Parathyroid adenoma (tissue), 2 donors: Measurements from ENCODE around the gene PLCD1.

ENCODE experiments used
- H2AFZ ChIP-seq: fragments of 300-600 bp; sonication (generic); one replicate; pipeline ENCODE4 v1.7.0; 2017; ENCODE audit warnings: antibody characterized with exemption, mild to moderate bottlenecking
- H3K27ac ChIP-seq: fragments of 300-600 bp; sonication (generic); one replicate; pipeline ENCODE4 v1.7.0; 2017
- H3K27me3 ChIP-seq: fragments of 300-600 bp; sonication (generic); one replicate; pipeline ENCODE4 v1.7.0; 2017; ENCODE audit warnings: low read length; ENCODE audit not compliant: control insufficient read depth, insufficient read depth
- H3K36me3 ChIP-seq: fragments of 300-600 bp; sonication (generic); one replicate; pipeline ENCODE4 v1.7.0; 2017; ENCODE audit warnings: low read length; ENCODE audit not compliant: control insufficient read depth, insufficient read depth
- H3K4me1 ChIP-seq: fragments of 300-600 bp; sonication (generic); one replicate; pipeline ENCODE4 v1.7.0; 2017; ENCODE audit warnings: control low read depth
- H3K4me2 ChIP-seq: fragments of 300-600 bp; sonication (generic); one replicate; pipeline ENCODE4 v1.7.0; 2017; ENCODE audit warnings: low read length
- H3K4me3 ChIP-seq: fragments of 300-600 bp; sonication (generic); one replicate; pipeline ENCODE4 v1.7.0; 2017; ENCODE audit warnings: low read depth, low read length
- H3K79me2 ChIP-seq: fragments of 300-600 bp; sonication (generic); one replicate; pipeline ENCODE4 v1.7.0; 2017; ENCODE audit warnings: control low read depth
- H3K9ac ChIP-seq: fragments of 300-600 bp; sonication (generic); one replicate; pipeline ENCODE4 v1.7.0; 2017; ENCODE audit warnings: mild to moderate bottlenecking
- H3K9me3 ChIP-seq: fragments of 300-600 bp; sonication (generic); one replicate; pipeline ENCODE4 v1.7.0; 2017; ENCODE audit warnings: low read length; ENCODE audit not compliant: control insufficient read depth
- CTCF ChIP-seq: fragments of 300-600 bp; sonication (generic); IDR thresholded peaks from one replicate; pipeline ENCODE4 v1.7.0; 2017; ENCODE audit warnings: antibody characterized with exemption, mild to moderate bottlenecking
- donor health status: primary hyperparathyroidism.

Gene PLCD1

GRCh38 chr3:37987315-37987697 lies 42.1 kb downstream of the PLCD1 start:
- H3K27ac ChIP-seq = no peak overlapping the region
- no peak overlapping the region for H3K4me3 ChIP-seq

GRCh38 chr3:37986479-37987314 lies 42.7 kb downstream of the PLCD1 start:
- Histone ChIP-seq H2AFZ (no peak overlapping the region), H3K9ac (no peak overlapping the region), H3K4me1 (no peaks in the 10 kb centered on the region), H3K4me2 (no peak overlapping the region), H3K9me3 (no peaks in the 10 kb centered on the region), H3K27ac (no peak overlapping the region), H3K4me3 (no peak overlapping the region), H3K36me3 (no peaks in the 10 kb centered on the region), H3K79me2 (no peaks in the 10 kb centered on the region), H3K27me3 (no peaks in the 10 kb centered on the region)
- TF ChIP-seq CTCF = no peak

More at GRCh38 chr3:37987315-37987697, 42.1 kb downstream of the PLCD1 start:
- Histone ChIP-seq H3K4me2 (no peak overlapping the region), H3K9me3 (no peaks in the 10 kb centered on the region), H3K4me1 (no peaks in the 10 kb centered on the region), H3K9ac (no peak overlapping the region), H2AFZ (no peak overlapping the region), H3K27me3 (no peaks in the 10 kb centered on the region), H3K36me3 (no peaks in the 10 kb centered on the region), H3K79me2 (no peaks in the 10 kb centered on the region)
- no peak for TF ChIP-seq CTCF

GRCh38 chr3:37985637-37986320 lies 43.7 kb downstream of the PLCD1 start:
- Histone ChIP-seq H3K9me3 (no peaks in the 10 kb centered on the region), H3K9ac (no peak overlapping the region), H3K27ac (no peak overlapping the region), H2AFZ (no peak overlapping the region), H3K4me2 (no peak overlapping the region), H3K4me1 (no peaks in the 10 kb centered on the region), H3K79me2 (no peaks in the 10 kb centered on the region), H3K27me3 (no peaks in the 10 kb centered on the region), H3K36me3 (no peaks in the 10 kb centered on the region), H3K4me3 (no peak overlapping the region)
- no peak for TF ChIP-seq CTCF

- Histone ChIP-seq H3K79me2 (no peaks in the 10 kb centered on the region), H3K27ac (no peak overlapping the region), H3K4me1 (no peaks in the 10 kb centered on the region), H3K27me3 (no peaks in the 10 kb centered on the region), H3K36me3 (no peaks in the 10 kb centered on the region), H3K4me2 (no peak overlapping the region), H3K4me3 (no peak overlapping the region), H3K9me3 (no peaks in the 10 kb centered on the region), H3K9ac (no peak overlapping the region), H2AFZ (no peak overlapping the region)
- no peak for TF ChIP-seq CTCF
Observed at GRCh38 chr3:37984596-37984995, 44.8 kb downstream of the PLCD1 start.
